Mesenchymal stem cell (in vitro differentiated cells and primary cell): ENCODE measurements around the gene THADA. TPM values are rescaled to one million over a fixed set of nuclear protein-coding genes. Genes with fewer than 3 reads are reported as not detected.

Experiments
- DNase-seq: peaks from one replicate; pipeline ENCODE4 v3.0.0-alpha.2; 2013
- H2AFZ ChIP-seq: one replicate; pipeline ENCODE4 v1.6.1; 2013; ENCODE audit warnings: low read depth, mild to moderate bottlenecking, control low read depth, inconsistent platforms, low read length, moderate library complexity
- H2AK5ac ChIP-seq: 2 replicates; pipeline ENCODE4 v1.6.1; 2013; ENCODE audit warnings: low read length, moderate library complexity, mild to moderate bottlenecking, inconsistent platforms; ENCODE audit not compliant: severe bottlenecking
- H2BK120ac ChIP-seq: one replicate; pipeline ENCODE4 v1.6.1; 2013; ENCODE audit warnings: low read depth, mild to moderate bottlenecking, inconsistent platforms, low read length, moderate library complexity
- H2BK12ac ChIP-seq, 2 experiments: one replicate each; pipeline ENCODE4 v1.6.1; 2013; ENCODE audit warnings: inconsistent platforms in 2 of 2, low read length in 2 of 2, mild to moderate bottlenecking in 2 of 2, moderate library complexity in 2 of 2, control low read depth in 1 of 2
- H2BK15ac ChIP-seq: one replicate; pipeline ENCODE4 v1.6.1; 2013; ENCODE audit warnings: mild to moderate bottlenecking, low read depth, inconsistent platforms; ENCODE audit not compliant: poor library complexity, severe bottlenecking
- H2BK5ac ChIP-seq: 2 replicates; pipeline ENCODE4 v1.6.1; 2013; ENCODE audit warnings: low read depth, mild to moderate bottlenecking, low read length, control low read depth, inconsistent platforms; ENCODE audit not compliant: poor library complexity, severe bottlenecking
- H3K14ac ChIP-seq, 2 experiments: one replicate each; pipeline ENCODE4 v1.6.1; 2013; ENCODE audit warnings: inconsistent platforms in 2 of 2, low read length in 2 of 2, control low read depth in 1 of 2, mild to moderate bottlenecking in 1 of 2, moderate library complexity in 1 of 2
- H3K18ac ChIP-seq, 2 experiments: one replicate each; pipeline ENCODE4 v1.6.1; 2013; ENCODE audit warnings: inconsistent platforms in 2 of 2, low read length in 2 of 2, control low read depth in 1 of 2, low read depth in 1 of 2, mild to moderate bottlenecking in 1 of 2
- H3K23ac ChIP-seq, 2 experiments: one replicate each; pipeline ENCODE4 v1.6.1; 2013; ENCODE audit warnings: inconsistent platforms in 2 of 2, low read length in 2 of 2, mild to moderate bottlenecking in 2 of 2, moderate library complexity in 2 of 2, control low read depth in 1 of 2
- H3K27ac ChIP-seq: 2 replicates; pipeline ENCODE4 v1.5.1; 2013; ENCODE audit warnings: mild to moderate bottlenecking, moderate library complexity, low read length, control low read depth, inconsistent platforms; ENCODE audit not compliant: poor library complexity, severe bottlenecking
- H3K27me3 ChIP-seq, 2 experiments: 2 replicates each; pipeline versions ENCODE4 v1.6.1 to v1.7.0; 2013; ENCODE audit warnings: low read length in 2 of 2, mild to moderate bottlenecking in 2 of 2, moderate library complexity in 2 of 2, control low read depth in 1 of 2, inconsistent platforms in 1 of 2; ENCODE audit not compliant: control insufficient read depth in 1 of 2, insufficient read depth in 1 of 2
- H3K36me3 ChIP-seq, 2 experiments: 2 replicates each; pipeline versions ENCODE4 v1.6.1 to v1.7.0; 2013; ENCODE audit warnings: low read length in 2 of 2, control low read depth in 1 of 2, inconsistent platforms in 1 of 2, low read depth in 1 of 2, mild to moderate bottlenecking in 1 of 2; ENCODE audit not compliant: insufficient read depth in 2 of 2, control insufficient read depth in 1 of 2
- H3K4ac ChIP-seq, 2 experiments: one replicate each; pipeline ENCODE4 v1.6.1; 2013; ENCODE audit warnings: inconsistent platforms in 2 of 2, low read length in 2 of 2, mild to moderate bottlenecking in 2 of 2, moderate library complexity in 2 of 2, control low read depth in 1 of 2, low read depth in 1 of 2
- H3K4me1 ChIP-seq: 2 replicates; pipeline ENCODE4 v1.6.1; 2013; ENCODE audit warnings: low read depth, low read length, control low read depth; ENCODE audit not compliant: control insufficient read depth, insufficient read depth
- H3K4me2 ChIP-seq: 2 replicates; pipeline ENCODE4 v1.6.1; 2013; ENCODE audit warnings: low read length, mild to moderate bottlenecking, inconsistent platforms; ENCODE audit not compliant: poor library complexity, severe bottlenecking
- H3K4me3 ChIP-seq, 2 experiments: 2 replicates each; pipeline versions ENCODE4 v1.5.1 to v1.7.0; 2013; ENCODE audit warnings: low read length in 2 of 2, mild to moderate bottlenecking in 2 of 2, control low read depth in 1 of 2, low read depth in 1 of 2; ENCODE audit not compliant: insufficient read depth in 1 of 2
- H3K79me1 ChIP-seq: replicated peaks from 2 replicates; pipeline ENCODE4 v1.6.1; 2013; ENCODE audit warnings: mild to moderate bottlenecking, control low read depth, low read length, inconsistent platforms; ENCODE audit not compliant: poor library complexity, severe bottlenecking
- H3K9ac ChIP-seq: 2 replicates; pipeline ENCODE4 v1.7.0; 2013; ENCODE audit warnings: mild to moderate bottlenecking, low read length, moderate library complexity
- H3K9me3 ChIP-seq: 2 replicates; pipeline ENCODE4 v1.7.0; 2013; ENCODE audit warnings: mild to moderate bottlenecking, low read length; ENCODE audit not compliant: control insufficient read depth
- H4K8ac ChIP-seq: one replicate; pipeline ENCODE4 v1.6.1; 2013; ENCODE audit warnings: inconsistent platforms, mild to moderate bottlenecking, low read length, moderate library complexity
- H4K91ac ChIP-seq: one replicate; pipeline ENCODE4 v1.6.1; 2013; ENCODE audit warnings: mild to moderate bottlenecking, low read length, inconsistent platforms
- WGBS: methylation state at CpG from one replicate; pipeline ENCODE4 v1.1.7; 2013; ENCODE audit warnings: mixed read lengths; 5-methylcytosine and 5-hydroxymethylcytosine counted together
- small RNA-seq: library from polyadenylated mRNA; stranded (forward); fragments of <200 nt; extraction: miRNeasy Mini kit (QIAGEN cat#:217004); gene quantifications from one replicate; pipeline ENCODE3, GENCODE V24; 2013; ENCODE audit warnings: low read depth

Gene THADA

GRCh38 chr2:43183743-43184142, 412.1 kb downstream of the THADA start:
- H3K27ac ChIP-seq: no peak overlapping the region
- peak overlapping the region in 1 of 2 experiments; percentile 14 for H3K23ac ChIP-seq
- H3K36me3 ChIP-seq: no peaks in the 10 kb centered on the region
- no peaks in the 10 kb centered on the region for H3K79me1 ChIP-seq
- no peak overlapping the region for H3K4me2 ChIP-seq
- H3K14ac ChIP-seq: no peak overlapping the region
- peak overlapping the region; percentile 98 for H2AK5ac ChIP-seq
- H4K8ac ChIP-seq: peak overlapping the region; percentile 45
- no peak overlapping the region for H3K9ac ChIP-seq
- no peak overlapping the region for H2AFZ ChIP-seq
- no peaks in the 10 kb centered on the region for H3K27me3 ChIP-seq
- peak overlapping the region; percentile 6 for H2BK15ac ChIP-seq
- peak overlapping the region in 1 of 2 experiments; percentile 64 for H3K18ac ChIP-seq
- no peaks in the 10 kb centered on the region for H3K9me3 ChIP-seq
- H2BK12ac ChIP-seq: peak overlapping the region; percentile 29 to 80
- peak overlapping the region; percentile 25 for H4K91ac ChIP-seq
- DNase-seq: no peak
- peaks cover 27% of the 10 kb centered on the region for H3K4me1 ChIP-seq
- no peak overlapping the region for H3K4me3 ChIP-seq
- H2BK120ac ChIP-seq: no peak overlapping the region
- WGBS: 82% methylated on average over 5 of the region's 5 CpGs
- H2BK5ac ChIP-seq: no peak overlapping the region
- no peak overlapping the region for H3K4ac ChIP-seq

DNA sequence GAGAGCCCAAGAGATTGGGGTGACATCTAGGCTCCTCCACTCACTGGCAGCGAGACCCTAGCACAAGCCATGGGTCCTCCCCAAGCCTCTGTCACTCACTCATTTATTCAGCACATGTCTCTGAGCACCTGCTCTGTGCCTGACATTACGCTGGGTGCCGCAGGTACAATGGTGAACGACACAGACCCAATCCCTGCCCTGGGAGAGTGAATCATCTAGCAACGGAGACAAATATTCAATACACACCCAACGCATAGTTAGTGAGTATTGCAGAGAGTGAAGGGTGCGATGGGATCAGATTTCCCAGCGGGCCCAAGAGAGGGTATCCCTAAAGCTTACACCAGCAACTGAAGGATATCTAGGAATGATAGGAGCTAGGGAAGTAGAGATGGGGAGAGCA, 414.9 kb downstream of the THADA start:
- WGBS: 93% methylated on average over 8 of the region's 8 CpGs
- H2BK12ac ChIP-seq: peak overlapping the region; percentile 1 to 29
- no peaks in the 10 kb centered on the region for H3K36me3 ChIP-seq
- no peak overlapping the region for H2BK15ac ChIP-seq
- H2AK5ac ChIP-seq: peak overlapping the region; percentile 10
- H4K8ac ChIP-seq: no peak overlapping the region
- no peak overlapping the region for H3K14ac ChIP-seq
- no peak overlapping the region for H3K27ac ChIP-seq
- peaks cover 32% of the 10 kb centered on the region for H3K4me1 ChIP-seq
- DNase-seq: no peak
- peak overlapping the region; percentile 16 for H4K91ac ChIP-seq
- H3K4me3 ChIP-seq: no peak overlapping the region
- peaks cover 4% of the 10 kb centered on the region for H3K9me3 ChIP-seq
- H3K9ac ChIP-seq: no peak overlapping the region
- no peak overlapping the region for H2BK5ac ChIP-seq
- no peaks in the 10 kb centered on the region for H3K79me1 ChIP-seq
- no peak overlapping the region for H2BK120ac ChIP-seq
- no peak overlapping the region for H2AFZ ChIP-seq
- no peaks in the 10 kb centered on the region for H3K27me3 ChIP-seq
- H3K18ac ChIP-seq: no peak overlapping the region
- peak overlapping the region in 1 of 2 experiments; percentile 9 for H3K4ac ChIP-seq
- H3K4me2 ChIP-seq: no peak overlapping the region
- no peak overlapping the region for H3K23ac ChIP-seq

Small RNA genes within 50 kb of the gene (small RNA-seq; reads per million reads assigned to genes)
- gene RF00019 (not detected), gene RN7SL531P (not detected), gene RNU6-958P (not detected)
